NCI-H748 (cell line): ENCODE results near the gene SMURF2.
"Not testable (repeated sequence)": the region's sequence is repeated elsewhere in the genome, so short reads cannot be mapped to it uniquely, and the experiment has no call there.

Experiments
- DNase-seq: peaks from one replicate; lab custom pipeline; 2025; ENCODE audit not compliant: unreplicated experiment; lab: John Stamatoyannopoulos, UW

Gene SMURF2

GRCh38 chr17:64661976-64662773 lies at the start of gene SMURF2:
SMURF2 (minus strand) TSS chr17:64662307; CDS start chr17:64661880, 427 bp downstream.
- DNase-seq: peak; percentile 80

GRCh38 chr17:64709481-64709880 lies 47.4 kb upstream of the SMURF2 start:
- DNase-seq: no peak

GRCh38 chr17:64707050-64707591 lies 45.0 kb upstream of the SMURF2 start:
- peak; percentile 30 for DNase-seq

- no peak for DNase-seq
Observed at GRCh38 chr17:64706224-64707049, 44.3 kb upstream of the SMURF2 start.

- no peak for DNase-seq
Observed at GRCh38 chr17:64702815-64703214, 40.7 kb upstream of the SMURF2 start.

- no peak for DNase-seq
Observed at GRCh38 chr17:64698725-64699124, 36.6 kb upstream of the SMURF2 start.

- no peak for DNase-seq
Observed at GRCh38 chr17:64694207-64694606, 32.1 kb upstream of the SMURF2 start.

GRCh38 chr17:64692187-64692586 lies 30.1 kb upstream of the SMURF2 start:
- no peak for DNase-seq

GRCh38 chr17:64689106-64689505 lies 27.0 kb upstream of the SMURF2 start:
- DNase-seq: no peak

- no peak for DNase-seq
Observed at GRCh38 chr17:64688481-64688880, 26.4 kb upstream of the SMURF2 start.

GRCh38 chr17:64687961-64688360 lies 25.9 kb upstream of the SMURF2 start:
- no peak for DNase-seq

GRCh38 chr17:64687376-64687775 lies 25.3 kb upstream of the SMURF2 start:
- DNase-seq: no peak

GRCh38 chr17:64686705-64687104 lies 24.6 kb upstream of the SMURF2 start:
- DNase-seq: peak; percentile 31

- peak; percentile 86 for DNase-seq
Observed at GRCh38 chr17:64685705-64686104, 23.6 kb upstream of the SMURF2 start.

- no peak for DNase-seq
Observed at GRCh38 chr17:64683796-64684195, 21.7 kb upstream of the SMURF2 start.

- DNase-seq: no peak
Observed at GRCh38 chr17:64682261-64683181, 20.4 kb upstream of the SMURF2 start.

- DNase-seq: no peak
Observed at GRCh38 chr17:64679710-64680216, 17.7 kb upstream of the SMURF2 start.

GRCh38 chr17:64676763-64677162 lies 14.7 kb upstream of the SMURF2 start:
- DNase-seq: no peak

- DNase-seq: not testable (repeated sequence)
Observed at GRCh38 chr17:64670843-64671590, 8.9 kb upstream of the SMURF2 start.
